Esophagus (tissue), 2 donors: ENCODE results near the gene CFAP251. TPM values are rescaled to one million over a fixed set of nuclear protein-coding genes. Genes with fewer than 3 reads are reported as not detected.
A peak's percentile ranks its signal among the peaks of the same experiment; 100 is the strongest.

Experiments
- H3K27ac ChIP-seq, 2 donors: one replicate each; pipeline ENCODE4 v1.5.1; 2013; ENCODE audit warnings: low read depth in 2 of 2, mild to moderate bottlenecking in 2 of 2, inconsistent platforms in 1 of 2, low read length in 1 of 2, moderate library complexity in 1 of 2
- H3K27me3 ChIP-seq, 2 donors: one replicate each; pipeline ENCODE4 v1.6.1; 2013; ENCODE audit warnings: low read length in 2 of 2, control low read depth in 1 of 2, mild to moderate bottlenecking in 1 of 2; ENCODE audit not compliant: insufficient read depth in 2 of 2, control insufficient read depth in 1 of 2
- H3K36me3 ChIP-seq, 2 donors: one replicate each; pipeline ENCODE4 v1.6.1; 2013; ENCODE audit warnings: low read length in 1 of 2; ENCODE audit not compliant: control insufficient read depth in 2 of 2, insufficient read depth in 2 of 2
- H3K4me1 ChIP-seq, 2 donors: one replicate each; pipeline ENCODE4 v1.6.1; 2013; ENCODE audit warnings: low read length in 1 of 2; ENCODE audit not compliant: control insufficient read depth in 2 of 2, insufficient read depth in 2 of 2
- H3K4me3 ChIP-seq, 2 donors: one replicate each; pipeline ENCODE4 v1.5.1; 2013; ENCODE audit warnings: low read length in 2 of 2, mild to moderate bottlenecking in 2 of 2, low read depth in 1 of 2, moderate library complexity in 1 of 2
- H3K9me3 ChIP-seq, 2 donors: one replicate each; pipeline ENCODE4 v1.6.1; 2013; ENCODE audit warnings: mild to moderate bottlenecking in 2 of 2, low read depth in 1 of 2, low read length in 1 of 2, moderate library complexity in 1 of 2; ENCODE audit not compliant: control insufficient read depth in 2 of 2, insufficient read depth in 1 of 2
- WGBS, 2 donors: extraction: QIAGEN DNeasy Blood & Tissue Kit; methylation state at CpG; one replicate each; pipeline ENCODE4 v1.1.7; 2013; 5-methylcytosine and 5-hydroxymethylcytosine counted together
- polyA plus RNA-seq, 2 donors: library from polyadenylated mRNA; stranded (reverse); fragments of 200-250 nt; gene quantifications; one replicate each; pipeline ENCODE4 v1.2.3, GENCODE V29; 2013
- donor health status: healthy with polysubstance abuse.
- donor health status: Bipolar disorder and iron deficiency.

The CFAP251 gene
- polyA plus RNA-seq, 2 donors: 0.33 to 0.42 TPM

DNA sequence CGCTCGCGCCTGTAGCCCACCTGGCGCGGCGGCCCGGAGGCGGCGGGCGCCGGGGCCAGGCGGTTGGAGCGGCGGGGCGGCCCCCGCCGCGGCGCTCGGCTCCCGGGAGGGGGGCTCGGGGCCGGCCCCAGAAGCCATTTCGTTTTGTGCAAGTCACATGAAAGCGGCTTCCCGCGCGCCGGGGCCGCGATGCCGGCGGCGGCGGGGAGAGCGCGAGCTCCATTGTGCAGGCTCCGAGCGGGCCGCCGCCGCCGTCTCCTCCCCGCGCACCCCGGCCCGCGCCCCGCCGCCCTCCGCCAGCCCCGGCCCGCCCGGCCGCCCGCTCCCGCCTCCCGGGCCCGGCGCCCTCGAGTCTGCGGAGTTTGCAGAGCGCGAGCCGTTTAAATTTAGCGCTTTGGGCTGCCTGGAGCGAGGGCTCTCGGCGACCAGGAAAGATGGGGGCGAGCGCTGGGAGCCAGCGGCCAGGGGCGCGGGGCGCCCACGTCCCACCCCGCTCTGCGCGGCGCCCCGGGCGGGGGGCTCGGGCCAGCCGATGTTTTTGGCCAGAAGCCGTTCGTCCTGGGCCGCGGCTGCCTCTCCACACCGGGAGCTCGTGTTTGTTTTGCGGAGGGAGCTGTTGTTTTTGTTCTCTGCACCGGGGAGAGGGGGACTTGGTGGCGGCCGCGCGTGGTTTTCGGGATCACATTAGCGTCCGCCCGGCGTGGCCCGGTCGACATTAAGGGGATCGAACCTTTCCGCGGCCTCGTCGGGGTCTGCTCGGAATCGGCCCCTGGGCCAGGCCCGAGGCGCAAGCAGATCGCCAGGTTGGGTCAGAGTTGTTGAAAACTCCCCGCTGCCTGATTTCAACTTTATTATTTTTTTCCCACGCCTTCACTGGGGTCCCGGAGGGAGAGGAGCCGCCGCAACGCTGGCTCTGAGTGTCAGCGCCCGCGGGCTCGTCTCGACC, 104.3 kb downstream of the CFAP251 start:
- no peaks in the 10 kb centered on the region for H3K27me3 ChIP-seq
- H3K4me3 ChIP-seq: peak overlapping the region; percentile 67 to 77
- H3K27ac ChIP-seq: peak overlapping the region; percentile 20 to 70
- no peaks in the 10 kb centered on the region for H3K36me3 ChIP-seq
- no peaks in the 10 kb centered on the region for H3K4me1 ChIP-seq
- peaks cover 0 to 3% of the 10 kb centered on the region in 2 donors for H3K9me3 ChIP-seq
- 0 to 1% methylated on average over 81 to 124 of the region's 124 CpGs for WGBS, 2 donors

DNA sequence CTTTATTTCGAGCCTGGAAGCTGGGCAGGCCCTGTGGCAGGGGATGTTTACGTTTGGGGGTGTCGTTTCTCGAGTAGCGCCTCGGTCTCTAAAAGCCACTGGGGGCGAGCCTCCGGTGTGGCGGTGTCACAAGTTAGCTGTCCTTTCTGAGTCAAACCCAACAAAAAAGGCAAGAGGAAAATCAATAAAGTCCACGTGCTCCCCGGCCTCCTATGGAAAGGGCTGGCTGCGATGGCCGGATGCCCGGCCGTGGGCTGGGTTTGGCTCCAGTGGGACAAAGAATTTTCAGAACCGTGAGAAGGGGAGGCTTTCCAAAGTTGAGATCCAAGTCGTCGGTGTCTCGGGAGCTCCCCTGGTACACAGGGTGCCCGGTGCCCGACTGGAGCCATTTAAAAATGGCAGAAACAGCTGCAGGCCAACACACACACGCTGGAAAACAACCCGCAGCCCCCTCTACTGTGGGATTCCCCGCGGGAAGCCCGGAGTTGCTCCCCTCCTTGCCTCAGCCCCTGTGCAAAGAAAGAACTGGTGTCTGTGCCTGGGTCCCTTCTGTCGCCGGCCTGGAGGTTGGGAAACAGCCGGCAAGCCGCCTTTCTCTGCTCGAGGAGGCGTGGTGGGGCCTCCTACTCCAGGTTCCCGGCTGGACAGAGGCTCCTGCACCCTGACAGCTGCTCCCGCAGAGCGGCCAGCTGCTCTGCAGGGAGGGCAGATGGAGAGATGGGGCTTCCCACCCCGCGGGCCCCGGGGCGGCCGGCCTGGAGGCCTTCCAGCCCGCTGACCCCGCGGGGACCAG, 105.1 kb downstream of the CFAP251 start:
- WGBS, 2 donors: 12% methylated on average over 38 to 43 of the region's 43 CpGs
- peaks cover 0 to 3% of the 10 kb centered on the region in 2 donors for H3K9me3 ChIP-seq
- peak overlapping the region; percentile 67 to 77 for H3K4me3 ChIP-seq
- H3K27me3 ChIP-seq: no peaks in the 10 kb centered on the region
- peaks cover 0 to under 1% of the 10 kb centered on the region in 2 donors for H3K4me1 ChIP-seq
- H3K36me3 ChIP-seq: no peaks in the 10 kb centered on the region
- peak overlapping the region; percentile 20 to 62 for H3K27ac ChIP-seq

DNA sequence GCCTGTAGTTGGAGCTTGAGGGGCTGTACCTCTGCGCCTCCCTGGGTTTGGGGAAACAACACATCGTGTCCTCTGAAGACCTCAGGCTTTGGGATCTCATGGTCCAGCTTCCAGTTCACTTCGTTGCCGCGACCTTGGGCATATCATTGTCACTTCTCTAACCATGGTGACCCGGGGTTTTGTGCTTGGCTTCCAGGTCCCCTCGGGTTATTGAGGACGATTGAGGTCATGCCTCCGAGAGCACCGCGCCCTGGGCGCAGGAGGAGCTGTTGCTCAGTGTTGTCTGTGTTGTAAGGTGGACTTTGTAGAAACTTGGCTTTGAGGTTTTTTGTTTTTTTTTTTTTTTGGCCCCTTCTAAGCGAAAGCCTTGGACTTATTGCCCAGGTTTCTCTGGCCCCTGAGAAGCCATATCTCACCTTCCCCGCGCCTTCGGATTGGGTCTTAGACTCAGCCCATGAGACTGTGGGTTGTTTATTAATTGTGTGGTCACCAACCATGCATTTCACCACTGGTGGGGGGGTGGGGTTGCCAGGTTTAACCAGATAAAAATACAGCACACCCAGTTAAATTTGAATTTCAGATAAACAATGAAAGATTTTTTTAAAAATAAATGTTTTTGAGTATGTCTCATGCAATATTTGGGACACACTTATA, 105.9 kb downstream of the CFAP251 start:
- Histone ChIP-seq H3K4me1 (peaks cover 3 to 5% of the 10 kb centered on the region in 2 donors), H3K36me3 (no peaks in the 10 kb centered on the region), H3K9me3 (no peaks in the 10 kb centered on the region), H3K4me3 (no peak overlapping the region), H3K27ac (peak overlapping the region; percentile 5 to 20), H3K27me3 (no peaks in the 10 kb centered on the region)
- WGBS, 2 donors: 59 to 76% methylated on average over 16 of the region's 16 CpGs

DNA sequence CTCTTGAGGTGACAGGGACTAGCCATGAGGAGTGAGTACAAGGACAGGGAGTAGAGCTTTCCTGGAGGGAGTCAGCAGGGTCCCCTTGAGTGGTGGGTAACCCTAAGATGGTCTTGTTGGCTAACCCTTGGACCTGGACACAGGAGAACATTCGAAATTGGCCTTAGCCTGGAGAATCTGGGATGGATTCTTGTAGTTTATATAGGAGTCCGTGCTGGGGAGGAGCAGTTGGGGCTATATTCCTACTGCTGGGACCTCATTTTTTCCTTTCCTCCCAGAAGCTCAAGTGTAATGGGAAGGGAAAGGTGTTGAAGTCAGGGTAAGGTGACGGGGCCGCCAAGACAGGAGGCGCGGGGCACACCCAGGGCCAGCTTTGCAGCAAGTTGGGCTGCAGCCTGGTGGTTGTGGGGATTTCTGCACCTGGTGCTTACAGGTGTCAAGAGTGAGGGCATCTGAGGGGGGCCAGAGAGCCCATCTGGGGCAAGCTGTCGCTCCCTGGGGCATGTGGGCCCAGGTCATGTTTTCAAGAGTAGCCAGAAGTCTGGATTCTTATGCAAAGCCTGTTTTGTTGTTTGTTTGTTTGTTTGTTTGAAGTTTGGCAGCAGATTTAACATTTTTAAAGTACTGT, 108.4 kb downstream of the CFAP251 start:
- no peaks in the 10 kb centered on the region for H3K9me3 ChIP-seq
- no peaks in the 10 kb centered on the region for H3K36me3 ChIP-seq
- WGBS, 2 donors: 90 to 97% methylated on average over 7 of the region's 7 CpGs
- no peak overlapping the region for H3K4me3 ChIP-seq
- no peaks in the 10 kb centered on the region for H3K27me3 ChIP-seq
- peaks cover 9 to 19% of the 10 kb centered on the region in 2 donors for H3K4me1 ChIP-seq
- no peak overlapping the region for H3K27ac ChIP-seq

DNA sequence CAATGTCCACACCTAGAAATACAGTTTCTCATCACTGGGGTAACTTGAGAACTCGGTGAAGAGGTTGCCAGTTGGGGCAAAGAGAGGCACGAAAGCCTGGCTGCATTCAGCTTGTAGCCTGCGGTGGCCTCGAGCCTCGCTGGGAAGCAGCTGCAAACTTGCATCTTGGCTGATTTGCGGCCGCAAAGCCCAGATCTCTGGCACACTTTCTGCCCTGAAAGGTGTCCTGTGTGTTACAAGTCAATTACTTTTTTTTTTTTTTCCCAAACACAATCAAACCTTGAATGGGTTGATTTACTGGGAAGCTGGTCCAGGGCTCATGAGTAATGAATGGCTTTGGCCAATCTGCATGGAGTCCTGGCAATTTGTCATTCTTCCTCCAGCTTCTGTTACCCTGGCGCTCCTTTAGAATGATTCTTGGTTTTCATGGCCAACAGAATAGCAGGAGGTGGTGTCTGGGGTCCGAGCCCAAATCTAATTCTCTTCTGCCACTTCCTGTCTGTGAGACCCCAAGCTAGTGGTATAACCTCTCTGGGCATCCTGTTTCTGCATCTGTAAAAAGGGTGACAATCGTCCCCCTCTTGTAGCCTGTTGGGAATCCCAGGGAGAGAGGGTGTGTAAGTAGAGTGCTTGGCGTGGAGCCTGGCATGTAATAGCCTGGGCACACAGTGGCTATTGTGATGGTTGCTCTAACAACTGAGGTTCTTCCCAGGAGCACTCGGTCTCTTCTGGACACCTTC, 109.9 kb downstream of the CFAP251 start:
- WGBS, 2 donors: 51 to 58% methylated on average over 12 of the region's 12 CpGs
- H3K4me3 ChIP-seq: no peak overlapping the region
- H3K4me1 ChIP-seq: peaks cover 11 to 19% of the 10 kb centered on the region in 2 donors
- H3K27me3 ChIP-seq: no peaks in the 10 kb centered on the region
- peak overlapping the region in 1 of 2 donors; percentile 24 for H3K27ac ChIP-seq
- H3K36me3 ChIP-seq: no peaks in the 10 kb centered on the region
- no peaks in the 10 kb centered on the region for H3K9me3 ChIP-seq

DNA sequence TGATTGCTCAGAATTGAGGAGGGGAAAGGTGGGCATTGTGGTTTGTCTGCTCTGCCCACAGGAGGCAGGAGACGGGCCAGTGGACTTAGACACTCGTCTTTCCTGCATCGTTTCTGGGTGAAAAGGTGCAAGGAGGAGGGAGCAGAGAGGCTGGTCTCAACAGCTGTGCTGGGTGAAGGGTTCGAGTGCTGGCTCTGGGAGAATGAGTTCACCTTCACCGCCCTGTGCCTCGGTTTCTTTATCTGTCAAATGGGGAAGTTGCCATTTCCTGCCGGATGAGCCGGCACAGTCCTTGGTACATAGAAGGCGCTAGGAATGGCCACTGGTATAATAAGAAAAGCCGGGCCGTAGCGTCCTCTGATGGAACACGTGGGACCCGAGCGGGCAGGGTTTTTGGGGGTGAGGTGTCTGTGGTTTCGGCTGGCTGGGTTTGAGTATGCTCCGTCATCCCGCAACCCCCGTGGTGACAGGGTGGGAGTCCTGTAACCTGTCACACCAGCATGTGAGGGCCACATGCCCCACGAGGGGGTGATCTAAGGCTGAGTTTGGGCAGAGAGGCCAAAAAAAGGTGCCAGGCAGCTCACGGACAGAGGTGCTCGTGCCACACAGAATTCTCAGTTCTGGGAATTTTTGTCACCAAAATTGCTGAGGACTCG, 110.6 kb downstream of the CFAP251 start:
- Histone ChIP-seq H3K4me3 (no peak overlapping the region), H3K9me3 (no peaks in the 10 kb centered on the region), H3K36me3 (no peaks in the 10 kb centered on the region), H3K27me3 (no peaks in the 10 kb centered on the region), H3K4me1 (peaks cover 11 to 19% of the 10 kb centered on the region in 2 donors), H3K27ac (no peak overlapping the region)
- WGBS, 2 donors: 73 to 79% methylated on average over 23 of the region's 23 CpGs

DNA sequence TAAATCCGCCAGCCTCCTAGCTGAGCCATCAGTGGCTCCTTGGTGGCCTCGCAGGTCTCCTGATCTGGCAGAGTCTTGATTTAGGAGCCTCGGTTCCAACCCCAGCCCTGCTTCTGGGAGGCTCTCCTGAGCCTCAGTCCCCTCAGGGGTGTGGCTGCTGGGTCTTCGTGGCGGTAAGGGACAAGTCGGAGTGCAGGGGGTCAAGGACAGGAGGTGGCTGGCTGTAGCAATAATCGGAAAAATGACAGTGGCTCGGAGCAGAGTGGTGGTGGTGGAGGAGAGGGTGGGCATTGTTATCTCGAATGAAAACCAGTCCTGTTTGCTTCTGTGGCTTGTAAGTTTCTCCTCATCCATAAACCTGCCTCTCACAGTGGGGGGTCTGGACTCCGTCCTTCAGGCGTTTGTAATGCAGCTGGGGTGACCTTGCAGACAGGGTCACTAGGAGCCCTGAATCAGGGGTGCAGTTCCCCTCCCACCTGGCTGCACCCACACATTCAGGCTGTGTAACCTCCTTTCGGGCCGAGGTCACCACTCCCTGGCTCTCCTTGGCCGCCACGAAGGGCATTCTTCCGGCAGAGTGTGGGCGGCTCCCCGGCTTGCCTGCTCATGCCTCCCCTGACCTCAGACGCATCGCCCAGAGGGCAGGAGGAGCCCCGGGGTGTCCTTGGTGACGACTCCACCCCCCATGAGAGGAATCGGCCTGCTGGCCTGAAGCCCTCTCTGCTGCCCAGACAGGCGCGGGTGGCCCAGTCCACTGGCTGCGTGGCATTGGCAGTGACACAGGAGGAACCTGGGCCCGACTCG, 111.4 kb downstream of the CFAP251 start:
- Histone ChIP-seq H3K27me3 (no peaks in the 10 kb centered on the region), H3K36me3 (no peaks in the 10 kb centered on the region), H3K27ac (peak overlapping the region; percentile 37 to 45), H3K4me1 (peaks cover 11 to 19% of the 10 kb centered on the region in 2 donors), H3K9me3 (no peaks in the 10 kb centered on the region), H3K4me3 (no peak overlapping the region)
- WGBS, 2 donors: 58 to 63% methylated on average over 28 of the region's 28 CpGs
